H1 (cell line): Measurements from ENCODE around the gene AGBL4. TPM values are rescaled to one million over a fixed set of nuclear protein-coding genes. Genes with fewer than 3 reads are reported as not detected.

ENCODE experiments used
- CTCF ChIA-PET: fragments of 300-600 bp; sonication (Branson Sonifier 250); formaldehyde crosslinking; loops from one replicate; lab custom pipeline; 2021; ENCODE audit not compliant: partially characterized antibody; lab: Charles Lee
- POLR2A ChIA-PET: fragments of 300-600 bp; sonication (Branson Sonifier 250); formaldehyde crosslinking; loops from one replicate; lab custom pipeline; 2021; ENCODE audit warnings: inconsistent platforms; ENCODE audit not compliant: partially characterized antibody; lab: Charles Lee
- DNase-seq, 2 experiments: peaks; one replicate each; pipeline versions ENCODE4 v3.0.0 to v3.0.0-alpha.2; 2010 to 2022; ENCODE audit warnings: low spot score in 2 of 2, low read depth in 1 of 2, mixed read lengths in 1 of 2
- FAIRE-seq: peaks from 2 replicates; lab custom pipeline; 2011; peaks lifted over from hg19 to GRCh38; lab: Jason Lieb, UNC
- H2AFZ ChIP-seq: 2 replicates; pipeline ENCODE4 v1.8.1; 2012; ENCODE audit warnings: low read length, inconsistent platforms
- H2AK5ac ChIP-seq: 2 replicates; pipeline ENCODE4 v1.6.1; 2013; ENCODE audit warnings: low read depth, low read length
- H2BK120ac ChIP-seq: replicated peaks from 2 replicates; pipeline ENCODE3; 2013; ENCODE audit warnings: low read depth, low read length, inconsistent platforms
- H2BK12ac ChIP-seq: 2 replicates; pipeline ENCODE4 v1.6.1; 2013; ENCODE audit warnings: low read depth, low read length
- H2BK15ac ChIP-seq: 2 replicates; pipeline ENCODE4 v1.6.1; 2013; ENCODE audit warnings: low read length
- H2BK20ac ChIP-seq: 2 replicates; pipeline ENCODE4 v1.6.1; 2013; ENCODE audit warnings: low read length
- H2BK5ac ChIP-seq: 2 replicates; pipeline ENCODE4 v1.6.1; 2013; ENCODE audit warnings: low read depth, low read length
- H3K14ac ChIP-seq: 2 replicates; pipeline ENCODE4 v1.6.1; 2013; ENCODE audit warnings: inconsistent platforms; ENCODE audit not compliant: insufficient read length
- H3K18ac ChIP-seq: 2 replicates; pipeline ENCODE4 v1.6.1; 2013; ENCODE audit warnings: low read length; ENCODE audit errors: extremely low read depth
- H3K23ac ChIP-seq: 2 replicates; pipeline ENCODE4 v1.6.1; 2013; ENCODE audit warnings: inconsistent platforms; ENCODE audit not compliant: insufficient read length
- H3K23me2 ChIP-seq: 2 replicates; pipeline ENCODE4 v1.6.1; 2013; ENCODE audit warnings: low read depth, low read length
- H3K27ac ChIP-seq: 2 replicates; pipeline ENCODE4 v1.6.1; 2011; ENCODE audit warnings: low read depth, low read length, inconsistent platforms
- H3K27me3 ChIP-seq, 4 experiments: replicated peaks in 1 of 4; 1 replicate in 1 of 4; 2 replicates in 3 of 4; pipeline versions ENCODE4 v1.6.1 to v1.8.1; 2011 to 2013; ENCODE audit warnings: low read length in 3 of 4, mild to moderate bottlenecking in 3 of 4, inconsistent platforms in 2 of 4, mixed read lengths in 2 of 4, moderate library complexity in 1 of 4; ENCODE audit not compliant: control insufficient read depth in 3 of 4, insufficient read depth in 3 of 4; ENCODE audit errors: extremely low read depth in 1 of 4
- H3K36me3 ChIP-seq, 4 experiments: 2 replicates each; pipeline versions ENCODE4 v1.6.1 to v1.8.1; 2011 to 2013; ENCODE audit warnings: mild to moderate bottlenecking in 4 of 4, low read length in 3 of 4, moderate library complexity in 2 of 4, control low read depth in 1 of 4, inconsistent platforms in 1 of 4; ENCODE audit not compliant: insufficient read depth in 4 of 4, control insufficient read depth in 2 of 4
- H3K4ac ChIP-seq: replicated peaks from 2 replicates; pipeline ENCODE3; 2013; ENCODE audit warnings: low read length, low read depth, mixed read lengths, inconsistent platforms; ENCODE audit not compliant: insufficient read length
- H3K4me1 ChIP-seq, 4 experiments: replicated peaks in 1 of 4; 1 replicate in 1 of 4; 2 replicates in 3 of 4; pipeline versions ENCODE4 v1.6.1 to v1.8.1; 2011 to 2013; ENCODE audit warnings: low read length in 3 of 4, inconsistent platforms in 2 of 4, mixed read lengths in 1 of 4; ENCODE audit not compliant: insufficient read depth in 4 of 4, control insufficient read depth in 3 of 4
- H3K4me2 ChIP-seq, 2 experiments: 2 replicates each; pipeline versions ENCODE4 v1.6.1 to v1.8.1; 2011 to 2013; ENCODE audit warnings: low read depth in 2 of 2, low read length in 2 of 2, control low read depth in 1 of 2, inconsistent platforms in 1 of 2, mild to moderate bottlenecking in 1 of 2; ENCODE audit not compliant: insufficient read depth in 1 of 2
- H3K4me3 ChIP-seq, 4 experiments: fragments of 200-600, 300-600 bp in 1 of 4; sonication (generic), shearing (Covaris generic), sonication (Bioruptor Twin) in 1 of 4; 2 replicates each; pipeline versions ENCODE4 v1.5.1 to v1.8.1; 2011 to 2016; ENCODE audit warnings: low read length in 4 of 4, low read depth in 3 of 4, control low read depth in 2 of 4, inconsistent platforms in 2 of 4, mild to moderate bottlenecking in 2 of 4, mixed read lengths in 1 of 4, moderate library complexity in 1 of 4; ENCODE audit not compliant: insufficient read depth in 2 of 4; ENCODE audit errors: extremely low read depth in 1 of 4
- H3K56ac ChIP-seq: replicated peaks from 2 replicates; pipeline ENCODE3; 2013; ENCODE audit warnings: low read depth, mild to moderate bottlenecking, mixed read lengths, low read length, inconsistent platforms; ENCODE audit not compliant: insufficient read length
- H3K79me1 ChIP-seq: 2 replicates; pipeline ENCODE4 v1.6.1; 2013; ENCODE audit warnings: low read depth, low read length, control low read depth
- H3K79me2 ChIP-seq, 2 experiments: 2 replicates each; pipeline versions ENCODE4 v1.6.1 to v1.8.1; 2012 to 2013; ENCODE audit warnings: low read length in 2 of 2, mild to moderate bottlenecking in 2 of 2, inconsistent platforms in 1 of 2; ENCODE audit not compliant: insufficient read depth in 2 of 2, control insufficient read depth in 1 of 2
- H3K9ac ChIP-seq, 4 experiments: replicated peaks in 1 of 4; 1 replicate in 1 of 4; 2 replicates in 3 of 4; pipeline versions ENCODE4 v1.6.1 to v1.8.1; 2011 to 2013; ENCODE audit warnings: low read depth in 3 of 4, low read length in 3 of 4, control low read depth in 2 of 4, mild to moderate bottlenecking in 2 of 4, moderate library complexity in 2 of 4, inconsistent platforms in 1 of 4; ENCODE audit errors: extremely low read depth in 1 of 4
- H3K9me3 ChIP-seq, 2 experiments: 2 replicates each; pipeline versions ENCODE4 v1.6.1 to v1.8.1; 2012 to 2013; ENCODE audit warnings: mild to moderate bottlenecking in 2 of 2, moderate library complexity in 2 of 2, control low read depth in 1 of 2, inconsistent platforms in 1 of 2, low read depth in 1 of 2, low read length in 1 of 2, mixed read lengths in 1 of 2; ENCODE audit not compliant: insufficient read depth in 2 of 2
- H4K20me1 ChIP-seq, 2 experiments: replicated peaks in 1 of 2; 2 replicates each; pipeline versions ENCODE3 to v1.8.1; 2011 to 2013; ENCODE audit warnings: inconsistent platforms in 2 of 2, low read length in 2 of 2, mild to moderate bottlenecking in 1 of 2; ENCODE audit not compliant: insufficient read depth in 2 of 2, control insufficient read depth in 1 of 2
- H4K5ac ChIP-seq: 2 replicates; pipeline ENCODE4 v1.6.1; 2013; ENCODE audit warnings: low read length, low read depth, mixed read lengths, inconsistent platforms; ENCODE audit not compliant: insufficient read length
- H4K8ac ChIP-seq: 2 replicates; pipeline ENCODE4 v1.8.0; 2013; ENCODE audit warnings: mild to moderate bottlenecking, moderate library complexity, low read length, inconsistent platforms; ENCODE audit not compliant: insufficient read depth; ENCODE audit errors: extremely low read depth
- H4K91ac ChIP-seq: replicated peaks from 2 replicates; pipeline ENCODE3; 2013; ENCODE audit warnings: low read length, mixed read lengths, inconsistent platforms; ENCODE audit not compliant: insufficient read length
- CHD1 ChIP-seq: IDR thresholded peaks from 2 replicates; pipeline ENCODE4 v1.6.1; 2012; ENCODE audit warnings: low read depth, low read length, improper control_type of control experiment
- WGBS, 2 experiments: shearing (Covaris generic) in 1 of 2; methylation state at CpG; one replicate each; pipeline versions ENCODE4 v1.1.6 to v1.1.7; 2013 to 2015; ENCODE audit warnings: low lambda C conversion rate in 2 of 2, mixed read lengths in 2 of 2, inconsistent platforms in 1 of 2, low coverage in 1 of 2, missing lambda C conversion rate in 1 of 2; ENCODE audit not compliant: insufficient replicate concordance in 2 of 2, insufficient coverage in 1 of 2, insufficient read length in 1 of 2; ENCODE audit errors: extremely low coverage in 1 of 2, missing lambda C conversion rate in 1 of 2; 5-methylcytosine and 5-hydroxymethylcytosine counted together
- polyA plus RNA-seq, 7 experiments: library from polyadenylated mRNA; depleted of rRNA in 3 of 7; stranded (reverse) in 5 of 7; unstranded in 2 of 7; fragments of >200 nt in 5 of 7; fragments of 200-250 nt in 2 of 7; gene quantifications; 1 replicate in 5 of 7; 2 replicates in 1 of 7; 4 replicates in 1 of 7; pipeline versions ENCODE4 v1.2.1 to v1.2.3, GENCODE V29; 2011 to 2013; ENCODE audit warnings: missing spikeins in 2 of 7, mixed read lengths in 2 of 7
- total RNA-seq: library from RNA; stranded (reverse); fragmentation: NEBNext Ultra II Directional; extraction: Animal tissue kit (Norgen Biotek cat#: 25700); gene quantifications from 2 replicates; pipeline ENCODE4 v1.2.1, GENCODE V29; 2021

The AGBL4 gene
- total and polyA plus RNA-seq, 2 of the 8 experiments (the other 6 are each of a cell fraction or from before 2014, with no cell fraction given) = 0.41 to 0.45 TPM

GRCh38 chr1:48726557-48727215 is 1297.1 kb downstream of the AGBL4 start:
- no peak for FAIRE-seq
- H3K36me3 ChIP-seq = no peaks in the 10 kb centered on the region; a peak in 2 of 8 replicates
- no peak overlapping the region for H3K4me3 ChIP-seq
- no peaks in the 10 kb centered on the region for H3K4me1 ChIP-seq
- H2AFZ ChIP-seq = no peak overlapping the region
- POLR2A ChIA-PET = no interaction called here
- H2BK20ac ChIP-seq = no peak overlapping the region
- CTCF ChIA-PET = interaction anchor here (0.7 kb wide), 1 partner anchor 10 kb away, joined by 3 read pairs; no protein-coding TSS in a partner anchor
- no peak overlapping the region for H3K4me2 ChIP-seq
- no peak overlapping the region for H3K18ac ChIP-seq
- no peak overlapping the region for H2BK12ac ChIP-seq
- no peak overlapping the region for H2BK15ac ChIP-seq
- no peaks in the 10 kb centered on the region for H3K79me2 ChIP-seq
- H2BK5ac ChIP-seq = no peak overlapping the region
- WGBS, 2 experiments = 99% methylated on average over 4 of the region's 4 CpGs; no CpG with 5 or more reads in 1 of the 2 experiments
- H3K9ac ChIP-seq = no peak overlapping the region
- no peak overlapping the region for H2AK5ac ChIP-seq
- no peak overlapping the region for H2BK120ac ChIP-seq
- no peaks in the 10 kb centered on the region for H3K27me3 ChIP-seq
- no peak for DNase-seq
- no peaks in the 10 kb centered on the region for H4K20me1 ChIP-seq
- no peaks in the 10 kb centered on the region for H3K9me3 ChIP-seq
- H3K79me1 ChIP-seq = no peaks in the 10 kb centered on the region; the same call in 1 of the 2 replicates
- H4K91ac ChIP-seq = no peak overlapping the region
- no peak overlapping the region for H4K5ac ChIP-seq
- no peak overlapping the region for H4K8ac ChIP-seq
- no peak overlapping the region for H3K27ac ChIP-seq
- H3K4ac ChIP-seq = no peak overlapping the region
- no peak overlapping the region for H3K56ac ChIP-seq
- no peak overlapping the region for H3K23ac ChIP-seq
- no peak overlapping the region for H3K14ac ChIP-seq
- TF ChIP-seq CHD1 = no peak
- TF ChIP-seq, all 59 proteins: peak for 0
- no peaks in the 10 kb centered on the region for H3K23me2 ChIP-seq
